Esophagus muscularis mucosa (tissue), 3 donors: ENCODE data around the gene CH25H.

Experiments
- POLR2A ChIP-seq: fragments of 450-650 bp; IDR thresholded peaks from one replicate; pipeline ENCODE4 v1.6.1; 2017; ENCODE audit warnings: antibody characterized with exemption, moderate library complexity, mild to moderate bottlenecking, low read depth
- POLR2AphosphoS5 ChIP-seq, 2 donors: sonication (generic); formaldehyde crosslinking; IDR thresholded peaks; one replicate each; pipeline ENCODE4 v1.6.1; 2017; ENCODE audit warnings: antibody characterized with exemption in 2 of 2
- TF ChIP-seq, protein P1 (sequence below), 3 experiments: fragments of 200-600 bp in 2 of 3; fragments of 450-650 bp in 1 of 3; sonication (generic) in 2 of 3; IDR thresholded peaks; one replicate each; pipeline ENCODE4 v1.5.1; 2017 to 2019; ENCODE audit warnings: antibody characterized with exemption in 3 of 3, mild to moderate bottlenecking in 2 of 3, moderate library complexity in 1 of 3

DNA sequence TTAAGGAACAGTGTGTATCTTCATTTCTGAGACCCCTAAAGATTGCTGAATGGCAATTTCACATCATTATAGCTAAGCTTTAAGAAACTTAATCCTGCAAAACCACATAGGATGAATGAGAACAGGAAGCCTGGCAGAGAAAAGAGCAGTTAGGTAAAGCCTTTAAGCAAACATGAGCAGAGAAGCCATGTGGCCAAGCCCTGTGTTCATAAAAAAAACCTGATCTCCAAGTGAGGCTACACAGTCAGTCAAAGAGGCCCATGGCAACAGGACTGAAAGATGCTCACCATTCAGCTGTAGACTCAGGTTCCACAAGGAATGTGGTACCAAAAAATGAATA lies 35.2 kb upstream of the CH25H start:
- TF ChIP-seq POLR2A (no peak), POLR2AphosphoS5 (IDR thresholded peaks at IDR 0.05) (no peak)
- TF ChIP-seq, protein P1, sequence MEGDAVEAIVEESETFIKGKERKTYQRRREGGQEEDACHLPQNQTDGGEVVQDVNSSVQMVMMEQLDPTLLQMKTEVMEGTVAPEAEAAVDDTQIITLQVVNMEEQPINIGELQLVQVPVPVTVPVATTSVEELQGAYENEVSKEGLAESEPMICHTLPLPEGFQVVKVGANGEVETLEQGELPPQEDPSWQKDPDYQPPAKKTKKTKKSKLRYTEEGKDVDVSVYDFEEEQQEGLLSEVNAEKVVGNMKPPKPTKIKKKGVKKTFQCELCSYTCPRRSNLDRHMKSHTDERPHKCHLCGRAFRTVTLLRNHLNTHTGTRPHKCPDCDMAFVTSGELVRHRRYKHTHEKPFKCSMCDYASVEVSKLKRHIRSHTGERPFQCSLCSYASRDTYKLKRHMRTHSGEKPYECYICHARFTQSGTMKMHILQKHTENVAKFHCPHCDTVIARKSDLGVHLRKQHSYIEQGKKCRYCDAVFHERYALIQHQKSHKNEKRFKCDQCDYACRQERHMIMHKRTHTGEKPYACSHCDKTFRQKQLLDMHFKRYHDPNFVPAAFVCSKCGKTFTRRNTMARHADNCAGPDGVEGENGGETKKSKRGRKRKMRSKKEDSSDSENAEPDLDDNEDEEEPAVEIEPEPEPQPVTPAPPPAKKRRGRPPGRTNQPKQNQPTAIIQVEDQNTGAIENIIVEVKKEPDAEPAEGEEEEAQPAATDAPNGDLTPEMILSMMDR (IDR thresholded peaks at IDR 0.05), result no peak
